GM12872 (cell line): ENCODE results near the gene DIP2B.

ENCODE experiments used
- TF ChIP-seq, protein P1 (sequence below): IDR thresholded peaks from 3 replicates; pipeline ENCODE4 v1.5.1; 2011; ENCODE audit warnings: low read depth, mild to moderate bottlenecking, low read length, moderate library complexity; ENCODE audit not compliant: insufficient read depth

Gene DIP2B

DNA sequence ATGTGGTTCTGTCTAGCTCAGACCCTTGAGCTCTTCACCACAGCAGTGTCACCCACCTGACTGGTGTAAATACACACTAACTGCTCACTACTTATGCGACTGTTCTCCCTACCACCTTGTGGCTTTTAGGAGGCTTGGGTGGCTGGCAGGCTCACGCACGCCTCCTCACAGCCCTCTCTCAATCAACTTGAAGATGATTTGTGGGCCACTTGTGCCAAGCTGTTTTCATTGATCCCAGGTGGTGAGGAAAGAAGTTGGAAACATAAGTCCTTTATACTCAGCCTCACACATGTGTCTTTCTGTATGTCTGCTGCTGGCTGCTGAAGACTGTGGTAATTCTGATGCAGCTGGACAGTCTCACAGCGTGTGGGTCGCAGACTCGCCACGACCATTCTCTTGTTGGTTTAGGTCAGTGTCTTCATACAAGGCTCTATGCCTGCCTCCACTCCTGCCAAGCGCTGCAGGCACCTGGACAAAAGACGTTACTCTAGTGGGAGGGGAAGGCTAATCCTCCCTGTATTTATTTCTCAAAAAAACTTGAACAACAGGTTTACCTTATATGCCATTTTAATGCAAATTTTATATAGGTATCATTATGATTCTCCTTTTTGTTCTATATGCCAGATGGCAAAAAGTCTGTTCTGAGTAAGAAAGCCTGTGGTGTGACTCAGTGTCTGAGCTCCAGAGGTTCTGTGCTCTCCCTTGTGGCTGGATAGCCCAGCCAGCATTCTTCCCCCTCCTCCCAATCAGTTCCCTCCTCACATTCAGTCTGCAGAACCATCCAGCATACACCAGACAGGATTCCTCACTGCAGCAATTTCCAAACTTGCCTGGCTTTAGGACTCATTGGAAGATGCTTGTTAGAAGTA, 115.6 kb downstream of the DIP2B start:
- TF ChIP-seq, protein P1, sequence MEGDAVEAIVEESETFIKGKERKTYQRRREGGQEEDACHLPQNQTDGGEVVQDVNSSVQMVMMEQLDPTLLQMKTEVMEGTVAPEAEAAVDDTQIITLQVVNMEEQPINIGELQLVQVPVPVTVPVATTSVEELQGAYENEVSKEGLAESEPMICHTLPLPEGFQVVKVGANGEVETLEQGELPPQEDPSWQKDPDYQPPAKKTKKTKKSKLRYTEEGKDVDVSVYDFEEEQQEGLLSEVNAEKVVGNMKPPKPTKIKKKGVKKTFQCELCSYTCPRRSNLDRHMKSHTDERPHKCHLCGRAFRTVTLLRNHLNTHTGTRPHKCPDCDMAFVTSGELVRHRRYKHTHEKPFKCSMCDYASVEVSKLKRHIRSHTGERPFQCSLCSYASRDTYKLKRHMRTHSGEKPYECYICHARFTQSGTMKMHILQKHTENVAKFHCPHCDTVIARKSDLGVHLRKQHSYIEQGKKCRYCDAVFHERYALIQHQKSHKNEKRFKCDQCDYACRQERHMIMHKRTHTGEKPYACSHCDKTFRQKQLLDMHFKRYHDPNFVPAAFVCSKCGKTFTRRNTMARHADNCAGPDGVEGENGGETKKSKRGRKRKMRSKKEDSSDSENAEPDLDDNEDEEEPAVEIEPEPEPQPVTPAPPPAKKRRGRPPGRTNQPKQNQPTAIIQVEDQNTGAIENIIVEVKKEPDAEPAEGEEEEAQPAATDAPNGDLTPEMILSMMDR, result no peak

DNA sequence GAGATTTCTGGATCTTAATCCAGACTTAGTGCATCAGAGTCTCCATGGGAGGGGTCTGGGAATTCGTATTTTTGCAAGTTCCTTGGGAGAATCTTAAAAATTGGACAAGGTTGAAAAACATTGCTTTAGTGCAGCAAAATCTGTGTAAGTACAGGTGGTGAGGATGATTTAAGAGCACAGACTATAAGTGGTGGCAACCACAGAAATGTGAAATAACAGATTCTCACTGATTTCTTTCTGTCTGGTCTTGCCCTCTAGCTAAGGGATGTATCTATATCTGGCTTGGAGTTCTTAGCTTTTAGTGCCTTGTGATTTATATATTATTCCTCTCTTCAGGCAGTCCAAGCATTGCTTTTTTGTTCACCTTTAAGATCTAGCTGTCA, 116.2 kb downstream of the DIP2B start:
- TF ChIP-seq, protein P1, result no peak

DNA sequence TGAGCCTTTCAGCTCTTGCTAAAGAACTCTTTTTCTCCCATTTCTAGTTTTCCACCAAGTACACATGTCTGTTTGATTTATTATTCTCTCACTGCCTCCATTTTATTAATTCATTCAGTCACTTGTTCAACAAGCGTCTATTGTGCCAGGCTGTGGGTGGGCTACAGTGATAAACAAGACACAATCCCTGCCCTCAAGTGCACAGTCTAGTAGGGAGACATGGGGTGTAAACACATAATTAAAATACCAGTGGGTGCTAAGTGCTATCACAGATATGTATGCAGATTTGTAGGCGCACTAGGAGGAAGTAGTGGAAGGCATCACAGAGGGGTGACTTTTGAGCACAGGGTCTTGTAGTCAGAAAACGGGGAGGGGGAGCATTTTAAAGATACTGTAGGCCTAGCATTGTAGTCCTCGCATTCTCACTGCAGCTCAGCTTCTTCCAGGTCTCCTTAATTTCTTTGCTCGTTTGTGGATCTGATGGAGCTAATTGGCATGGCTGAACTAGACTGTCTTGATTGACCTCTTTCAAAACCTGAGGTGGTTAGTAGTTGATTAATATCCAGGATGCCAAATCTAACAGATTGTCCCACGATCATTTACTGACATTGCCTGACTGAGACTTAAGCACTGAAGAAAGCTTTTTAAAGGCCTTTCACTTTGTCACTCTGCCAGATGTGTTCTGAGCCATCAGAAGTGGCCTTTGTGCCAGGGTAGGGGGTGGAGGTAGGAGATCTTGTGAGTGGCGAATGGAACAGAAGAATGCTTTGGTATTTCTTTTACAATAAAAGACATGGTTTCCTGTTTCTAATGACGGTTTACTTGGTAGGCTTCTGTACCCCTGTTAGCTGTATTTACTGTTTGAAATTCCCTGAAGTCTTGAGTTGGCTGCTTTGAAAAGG, 116.9 kb downstream of the DIP2B start:
- TF ChIP-seq, protein P1, result no peak

DNA sequence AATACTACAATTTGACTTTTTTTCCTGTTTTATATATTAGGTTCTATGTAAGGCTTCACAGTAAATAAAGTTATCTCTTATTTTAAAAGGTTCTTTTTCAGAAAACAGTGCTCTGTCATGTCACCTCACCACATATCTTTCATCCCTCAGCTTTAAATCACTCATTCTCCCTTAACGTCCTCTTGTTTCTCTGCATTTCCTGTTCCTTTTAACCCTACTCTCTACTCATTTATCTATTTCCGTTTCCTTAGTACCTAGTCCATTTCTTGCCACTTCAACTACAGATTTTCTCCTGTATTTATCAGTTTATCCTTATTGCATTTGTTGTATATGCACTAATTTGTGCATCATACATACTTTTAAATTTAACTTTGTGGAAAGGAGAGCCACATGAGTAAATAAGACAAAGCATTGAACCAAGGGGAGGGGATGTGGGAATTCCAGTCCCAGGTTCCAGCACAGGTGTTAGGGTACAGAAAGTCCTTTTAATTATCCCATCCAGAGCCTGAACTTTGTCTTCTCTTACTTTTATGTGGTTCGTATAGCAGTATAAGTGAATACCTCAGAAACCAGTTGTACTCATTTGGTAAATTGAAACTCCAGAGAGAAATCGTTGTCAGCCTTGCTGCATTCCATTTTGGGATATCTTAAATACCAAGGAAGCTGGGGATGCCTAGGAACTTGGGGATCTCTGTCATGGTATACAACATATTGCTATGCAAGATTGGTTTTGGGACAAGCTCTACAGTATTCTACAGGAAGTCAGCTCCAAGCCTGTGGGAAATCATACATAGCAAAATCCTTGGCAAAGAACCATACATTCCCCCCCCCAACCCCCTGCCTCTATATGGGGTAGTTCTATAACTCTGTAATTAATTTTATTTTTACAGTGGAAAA, 120.5 kb downstream of the DIP2B start:
- TF ChIP-seq, protein P1, result no peak

DNA sequence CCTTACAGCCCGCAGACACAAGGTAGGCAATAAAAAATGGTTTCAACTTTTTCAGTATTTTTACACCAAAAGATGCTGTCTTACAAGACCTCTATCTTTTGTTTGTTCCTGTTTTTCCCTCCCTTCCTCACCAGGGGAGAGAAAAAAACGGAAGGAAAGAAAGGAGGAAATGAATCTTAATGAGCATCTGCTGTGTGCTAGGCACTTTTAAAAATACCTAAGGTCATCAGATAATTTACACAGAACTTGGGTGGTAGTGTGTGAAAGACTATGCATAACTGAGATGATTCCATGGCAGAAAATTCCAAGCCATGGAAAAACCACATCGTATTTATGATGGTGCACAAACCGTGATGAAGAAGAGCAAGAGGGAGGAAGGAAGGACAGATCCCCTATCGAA, 121.2 kb downstream of the DIP2B start:
- TF ChIP-seq, protein P1, result no peak

DNA sequence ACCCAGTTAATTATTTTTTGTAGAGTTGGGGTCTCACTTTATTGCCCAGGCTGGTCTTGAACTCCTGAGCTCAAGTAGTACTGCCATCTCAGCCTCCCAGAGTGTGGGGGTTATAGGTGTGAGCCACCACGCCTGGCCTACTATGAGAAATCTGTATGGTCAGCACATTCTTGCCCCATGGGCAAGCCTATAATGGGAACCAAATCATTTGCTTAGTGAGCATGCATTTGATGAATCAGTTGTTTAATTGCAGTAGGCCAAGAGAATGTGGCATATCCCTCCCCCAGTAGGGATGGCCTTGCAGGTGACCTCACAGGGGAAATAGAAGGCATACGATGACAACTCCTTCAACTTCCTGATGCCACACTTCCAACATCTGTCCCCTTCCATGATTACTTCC, 122.7 kb downstream of the DIP2B start:
- TF ChIP-seq, protein P1, result no peak
